Fibroblast of lung (primary cell): ENCODE results near the gene FSHR. TPM values are rescaled to one million over a fixed set of nuclear protein-coding genes. Genes with fewer than 3 reads are reported as not detected.
A peak's percentile ranks its signal among the peaks of the same experiment; 100 is the strongest.

Experiments
- DNase-seq, 2 donors: peaks; one replicate each; pipeline versions ENCODE4 v3.0.0 to v3.0.0-alpha.2; 2010; ENCODE audit warnings: low read depth in 2 of 2
- H2AFZ ChIP-seq: 2 replicates; pipeline ENCODE4 v1.5.1; 2012; ENCODE audit warnings: low read length, control low read depth, inconsistent platforms
- H3K27ac ChIP-seq: 2 replicates; pipeline ENCODE4 v1.5.1; 2011; ENCODE audit warnings: low read length, control low read depth; ENCODE audit not compliant: insufficient read depth
- H3K27me3 ChIP-seq: 2 replicates; pipeline ENCODE4 v1.5.1; 2011; ENCODE audit warnings: mild to moderate bottlenecking, low read length; ENCODE audit not compliant: control insufficient read depth, insufficient read depth
- H3K36me3 ChIP-seq: 2 replicates; pipeline ENCODE4 v1.5.1; 2011; ENCODE audit warnings: low read length; ENCODE audit not compliant: control insufficient read depth, insufficient read depth
- H3K4me1 ChIP-seq: 2 replicates; pipeline ENCODE4 v1.5.1; 2011; ENCODE audit warnings: low read length; ENCODE audit not compliant: control insufficient read depth, insufficient read depth; ENCODE audit errors: extremely low read depth
- H3K4me2 ChIP-seq: 2 replicates; pipeline ENCODE4 v1.5.1; 2011; ENCODE audit warnings: low read length, control low read depth; ENCODE audit not compliant: insufficient read depth; ENCODE audit errors: extremely low read depth
- H3K4me3 ChIP-seq, 4 experiments: fragments of 200-600 bp in 1 of 4; sonication (generic) in 1 of 4; replicated peaks in 1 of 4; 2 replicates each; pipeline ENCODE4 v1.5.1; 2011 to 2016; ENCODE audit warnings: low read length in 4 of 4, low read depth in 3 of 4, mild to moderate bottlenecking in 3 of 4, control low read depth in 2 of 4, inconsistent platforms in 1 of 4, mixed read lengths in 1 of 4; ENCODE audit not compliant: insufficient read depth in 1 of 4; ENCODE audit errors: control extremely low read depth in 1 of 4
- H3K79me2 ChIP-seq: 2 replicates; pipeline ENCODE4 v1.5.1; 2012; ENCODE audit warnings: mild to moderate bottlenecking, low read length, inconsistent platforms; ENCODE audit not compliant: control insufficient read depth, insufficient read depth
- H3K9ac ChIP-seq: 2 replicates; pipeline ENCODE4 v1.5.1; 2011; ENCODE audit warnings: mild to moderate bottlenecking, low read length, control low read depth; ENCODE audit not compliant: insufficient read depth
- H3K9me3 ChIP-seq: 2 replicates; pipeline ENCODE4 v1.5.1; 2012; ENCODE audit warnings: low read depth, low read length; ENCODE audit not compliant: control insufficient read depth, insufficient read depth
- H4K20me1 ChIP-seq: 2 replicates; pipeline ENCODE4 v1.5.1; 2011; ENCODE audit warnings: low read length; ENCODE audit not compliant: control insufficient read depth, insufficient read depth; ENCODE audit errors: extremely low read depth
- EZH2 ChIP-seq: IDR thresholded peaks from 2 replicates; pipeline ENCODE4 v1.5.1; 2012; ENCODE audit warnings: low read length, control low read depth, mild to moderate bottlenecking; ENCODE audit errors: missing control alignments
- polyA plus RNA-seq, 2 donors: library from polyadenylated mRNA; depleted of rRNA in 1 of 2; stranded (reverse) in 1 of 2; unstranded in 1 of 2; fragments of >200 nt; gene quantifications; 2 replicates each; pipeline ENCODE4 v1.2.1, GENCODE V29; 2011 to 2012; ENCODE audit warnings: missing spikeins in 1 of 2
- total RNA-seq: library from RNA; depleted of rRNA; stranded (reverse); fragments of >200 nt; gene quantifications from 2 replicates; pipeline ENCODE4 v1.2.1, GENCODE V29; 2014
- TF ChIP-seq, protein P1 (sequence below), 2 donors: IDR thresholded peaks in 1 of 2; conservative IDR thresholded peaks in 1 of 2; 1 replicate in 1 of 2; 2 replicates in 1 of 2; pipeline ENCODE4 v1.5.1; 2011 to 2012; ENCODE audit warnings: low read length in 2 of 2, control low read depth in 1 of 2, inconsistent platforms in 1 of 2, low read depth in 1 of 2, mild to moderate bottlenecking in 1 of 2

Gene FSHR
- total and polyA plus RNA-seq, 2 donors (not counting 1 experiment from before 2014, with no cell fraction given), result not detected

DNA sequence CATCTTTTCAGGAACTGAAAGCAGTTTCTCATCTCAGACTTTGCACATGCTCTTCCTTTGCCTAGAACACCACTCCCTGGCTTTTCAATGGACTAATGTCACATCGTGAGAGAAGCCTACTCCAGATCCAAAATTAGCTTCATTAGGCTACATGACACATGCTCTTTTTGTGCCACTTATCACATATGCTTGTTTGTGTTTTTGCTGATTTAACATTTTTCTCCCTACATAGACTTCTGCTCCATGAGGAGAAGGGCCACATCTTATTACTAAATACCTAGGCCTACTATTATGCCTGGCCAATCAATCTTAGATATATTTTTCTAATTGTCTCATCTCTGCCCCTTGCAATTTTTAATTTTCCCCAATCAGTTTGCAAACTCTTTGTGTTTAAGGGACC lies 212.4 kb downstream of the FSHR start:
- H3K4me2 ChIP-seq, result no peak overlapping the region
- H3K9me3 ChIP-seq, result no peaks in the 10 kb centered on the region
- no peak overlapping the region for H3K27ac ChIP-seq
- no peak for DNase-seq
- TF ChIP-seq EZH2, result no peak
- TF ChIP-seq, protein P1, sequence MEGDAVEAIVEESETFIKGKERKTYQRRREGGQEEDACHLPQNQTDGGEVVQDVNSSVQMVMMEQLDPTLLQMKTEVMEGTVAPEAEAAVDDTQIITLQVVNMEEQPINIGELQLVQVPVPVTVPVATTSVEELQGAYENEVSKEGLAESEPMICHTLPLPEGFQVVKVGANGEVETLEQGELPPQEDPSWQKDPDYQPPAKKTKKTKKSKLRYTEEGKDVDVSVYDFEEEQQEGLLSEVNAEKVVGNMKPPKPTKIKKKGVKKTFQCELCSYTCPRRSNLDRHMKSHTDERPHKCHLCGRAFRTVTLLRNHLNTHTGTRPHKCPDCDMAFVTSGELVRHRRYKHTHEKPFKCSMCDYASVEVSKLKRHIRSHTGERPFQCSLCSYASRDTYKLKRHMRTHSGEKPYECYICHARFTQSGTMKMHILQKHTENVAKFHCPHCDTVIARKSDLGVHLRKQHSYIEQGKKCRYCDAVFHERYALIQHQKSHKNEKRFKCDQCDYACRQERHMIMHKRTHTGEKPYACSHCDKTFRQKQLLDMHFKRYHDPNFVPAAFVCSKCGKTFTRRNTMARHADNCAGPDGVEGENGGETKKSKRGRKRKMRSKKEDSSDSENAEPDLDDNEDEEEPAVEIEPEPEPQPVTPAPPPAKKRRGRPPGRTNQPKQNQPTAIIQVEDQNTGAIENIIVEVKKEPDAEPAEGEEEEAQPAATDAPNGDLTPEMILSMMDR (conservative IDR thresholded peaks at IDR 0.05 in 1 of 2, IDR thresholded peaks at IDR 0.05 in 1 of 2; ENCODE audit: low read depth in 1 of 2, low read length in 2 of 2), result no peak
- no peaks in the 10 kb centered on the region for H4K20me1 ChIP-seq
- no peaks in the 10 kb centered on the region for H3K27me3 ChIP-seq
- no peak overlapping the region for H2AFZ ChIP-seq
- H3K36me3 ChIP-seq, result no peaks in the 10 kb centered on the region
- no peak overlapping the region for H3K9ac ChIP-seq
- H3K4me3 ChIP-seq, result no peak overlapping the region
- H3K4me1 ChIP-seq, result no peaks in the 10 kb centered on the region
- no peaks in the 10 kb centered on the region for H3K79me2 ChIP-seq

DNA sequence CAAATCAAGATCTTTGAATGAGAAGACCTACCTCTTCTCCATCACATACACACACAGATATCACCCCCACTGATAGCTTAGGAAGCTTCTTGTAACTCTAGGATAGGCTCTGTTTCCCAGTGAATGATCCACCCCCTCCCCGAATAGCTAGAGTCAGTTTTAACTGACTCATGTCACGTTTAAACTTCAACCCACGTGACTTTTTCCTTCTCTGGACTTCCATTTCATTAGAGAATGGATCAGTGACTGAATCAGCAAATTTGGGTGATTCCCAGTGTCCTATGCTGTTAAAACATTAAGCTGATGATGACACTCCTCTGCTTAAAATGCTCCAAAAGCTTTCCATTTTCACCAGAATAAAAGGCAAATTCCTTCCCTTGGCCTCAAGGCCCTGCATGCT lies 212.9 kb downstream of the FSHR start:
- no peak for DNase-seq
- no peaks in the 10 kb centered on the region for H3K9me3 ChIP-seq
- no peaks in the 10 kb centered on the region for H4K20me1 ChIP-seq
- H3K79me2 ChIP-seq, result no peaks in the 10 kb centered on the region
- no peak overlapping the region for H3K4me3 ChIP-seq
- no peaks in the 10 kb centered on the region for H3K36me3 ChIP-seq
- H2AFZ ChIP-seq, result no peak overlapping the region
- no peak overlapping the region for H3K27ac ChIP-seq
- no peaks in the 10 kb centered on the region for H3K4me1 ChIP-seq
- no peak overlapping the region for H3K9ac ChIP-seq
- H3K27me3 ChIP-seq, result no peaks in the 10 kb centered on the region
- TF ChIP-seq EZH2, result no peak
- TF ChIP-seq, protein P1 (conservative IDR thresholded peaks at IDR 0.05 in 1 of 2, IDR thresholded peaks at IDR 0.05 in 1 of 2; ENCODE audit: low read depth in 1 of 2, low read length in 2 of 2), result no peak
- H3K4me2 ChIP-seq, result no peak overlapping the region

DNA sequence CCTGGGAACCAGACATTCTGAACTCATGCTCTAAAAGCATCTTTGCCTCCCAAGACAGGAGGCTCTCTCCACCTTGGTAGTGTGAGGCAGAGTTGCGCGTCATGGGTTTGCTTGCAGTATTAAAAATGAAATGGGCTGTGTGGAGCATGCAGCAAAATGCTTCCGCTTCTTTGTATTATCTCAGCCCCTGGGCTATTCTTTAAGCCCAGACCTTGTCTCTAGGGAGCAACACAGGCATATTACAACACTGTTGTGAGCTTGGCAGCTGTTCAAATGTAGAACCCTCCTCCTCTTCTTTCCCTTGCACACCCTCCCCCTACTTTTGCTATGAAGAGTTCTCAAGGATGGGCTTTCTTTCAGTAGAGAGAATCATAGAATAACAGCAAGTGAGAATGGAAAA lies 213.7 kb downstream of the FSHR start:
- Histone ChIP-seq H3K9ac (no peak overlapping the region), H3K4me1 (no peaks in the 10 kb centered on the region), H2AFZ (no peak overlapping the region), H3K36me3 (no peaks in the 10 kb centered on the region), H3K4me2 (no peak overlapping the region), H3K79me2 (no peaks in the 10 kb centered on the region), H4K20me1 (no peaks in the 10 kb centered on the region), H3K9me3 (no peaks in the 10 kb centered on the region), H3K4me3 (no peak overlapping the region), H3K27ac (no peak overlapping the region), H3K27me3 (no peaks in the 10 kb centered on the region)
- DNase-seq, result peak; percentile 0 to 11
- TF ChIP-seq EZH2, result no peak
- TF ChIP-seq, protein P1 (conservative IDR thresholded peaks at IDR 0.05 in 1 of 2, IDR thresholded peaks at IDR 0.05 in 1 of 2; ENCODE audit: low read depth in 1 of 2, low read length in 2 of 2), result no peak
